ENCODE data around the gene CABP4. TPM values are rescaled to one million over a fixed set of nuclear protein-coding genes. Genes with fewer than 3 reads are reported as not detected.

Gene CABP4
- total RNA-seq, 1 experiment from 2014 or later: 4.1 TPM

DNA sequence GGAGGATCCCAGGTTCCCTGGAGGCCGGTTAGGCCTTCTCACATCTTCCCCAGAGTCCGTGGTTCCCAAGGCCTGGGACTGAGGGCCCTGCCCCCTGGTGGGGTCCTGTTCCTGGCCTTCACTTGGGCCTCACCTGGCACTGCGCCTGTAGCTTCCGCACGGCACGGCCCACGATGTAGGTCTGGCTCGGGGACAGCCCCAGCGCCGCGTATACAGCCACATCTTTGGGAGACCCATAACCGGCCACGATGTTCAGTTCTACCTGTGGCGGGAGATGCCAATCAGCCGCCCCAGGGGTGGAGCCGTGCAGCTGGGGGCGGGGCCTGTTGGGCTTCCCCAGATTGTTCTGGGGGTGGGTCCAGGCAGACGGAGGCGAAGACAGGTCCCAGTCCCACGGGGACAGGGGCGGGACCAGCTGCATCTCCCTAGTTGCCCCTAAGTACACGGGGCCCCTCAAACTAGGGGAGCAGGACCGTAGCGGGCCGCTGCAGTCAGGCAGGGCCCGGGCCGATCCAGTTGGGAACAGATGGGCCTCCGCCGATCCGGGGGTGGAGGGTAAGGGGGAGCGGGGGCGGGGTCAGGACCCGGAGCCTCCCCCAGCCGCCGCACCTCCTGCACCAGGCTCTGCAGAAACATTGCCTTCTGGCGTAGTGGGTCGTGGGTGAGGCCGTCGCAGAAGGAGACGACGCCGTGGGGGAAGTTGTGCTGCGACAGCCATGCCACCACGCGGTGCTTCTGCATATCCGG, 37.8 kb downstream of the CABP4 start:
- no peak for DNase-seq (ENCODE audit: extremely low read depth, low read depth)

DNA sequence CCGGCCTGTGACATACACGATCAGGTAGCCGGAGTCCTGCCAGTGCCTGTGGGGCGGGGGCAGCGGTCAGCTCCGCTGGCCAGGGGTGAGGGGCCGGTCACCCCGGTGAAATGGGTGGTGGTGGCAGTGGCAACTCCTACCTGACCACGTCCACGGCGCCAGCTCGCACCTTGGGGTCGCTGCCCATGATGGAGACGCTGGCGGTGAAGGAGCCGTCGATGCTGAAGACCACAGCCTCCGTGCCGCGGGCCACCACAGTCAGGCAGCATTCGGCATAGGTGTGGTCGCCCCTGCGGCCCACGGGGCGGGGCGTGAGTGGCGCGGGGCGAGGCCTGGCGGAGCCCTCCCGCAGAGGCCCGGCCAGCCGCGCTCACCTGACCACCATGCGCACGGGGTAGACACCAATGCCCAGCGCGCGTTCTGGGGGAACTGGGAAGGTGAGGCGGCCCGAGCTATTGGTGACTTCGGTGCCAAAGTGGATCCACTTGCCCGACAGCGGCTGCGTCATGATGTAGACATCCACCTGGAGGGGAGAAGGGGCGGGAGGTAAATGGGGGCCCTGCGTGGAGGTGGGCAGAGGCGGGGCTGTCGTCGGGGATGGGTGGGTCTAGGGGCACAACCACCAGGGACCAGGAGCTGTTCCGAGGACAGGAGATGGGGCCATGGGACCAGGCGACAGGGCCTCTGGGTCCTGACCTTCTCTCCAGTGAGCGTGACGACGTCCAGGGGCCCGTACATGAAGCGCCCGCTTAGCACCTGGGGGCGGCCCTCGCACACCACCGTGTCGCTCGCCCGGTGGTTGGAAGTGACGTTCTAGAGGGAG, 38.6 kb downstream of the CABP4 start:
- DNase-seq (ENCODE audit: extremely low read depth, low read depth): no peak

DNA sequence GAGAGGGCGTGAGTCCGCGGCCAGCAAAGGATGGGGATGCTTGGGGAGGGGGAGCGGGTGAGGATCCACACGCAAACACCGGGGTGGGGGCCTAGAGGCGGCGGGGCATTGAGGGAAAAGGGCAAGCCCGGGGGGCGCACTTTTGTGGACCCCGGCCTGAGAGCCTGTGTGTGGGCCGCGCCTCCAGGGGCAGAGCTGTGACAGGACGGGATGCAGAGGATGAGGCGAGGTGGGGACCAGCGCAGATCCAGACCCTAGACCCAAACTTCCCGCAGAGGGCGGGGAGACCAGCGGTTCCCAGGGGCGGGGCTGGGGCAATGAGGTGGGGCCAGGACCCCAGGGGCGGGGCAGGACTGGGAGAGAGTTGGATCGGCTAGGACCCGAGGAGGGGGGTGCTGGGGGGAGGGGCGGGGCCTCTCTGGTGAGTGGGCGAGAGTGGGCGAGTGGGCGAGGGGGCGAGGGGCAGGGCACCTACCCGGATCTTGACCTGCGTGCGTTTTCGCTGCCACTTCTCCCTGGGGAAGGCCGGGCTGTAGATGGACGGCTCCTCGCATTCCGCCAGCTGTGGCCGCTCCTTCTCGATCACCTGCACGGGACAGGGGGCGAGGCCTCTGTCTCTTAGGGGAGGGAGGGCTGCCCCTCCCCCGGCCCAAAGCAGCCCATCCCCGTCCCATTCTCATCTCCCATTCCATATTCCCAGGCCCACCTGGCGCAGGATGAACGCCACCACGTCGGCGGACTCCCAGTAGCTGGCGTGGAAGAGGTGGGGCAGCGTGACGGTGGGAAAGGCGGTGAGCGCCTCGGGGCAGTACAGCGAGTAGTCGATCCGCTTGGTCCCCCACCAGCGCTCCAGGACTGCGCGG, 39.4 kb downstream of the CABP4 start:
- no peak for DNase-seq (ENCODE audit: extremely low read depth, low read depth)

DNA sequence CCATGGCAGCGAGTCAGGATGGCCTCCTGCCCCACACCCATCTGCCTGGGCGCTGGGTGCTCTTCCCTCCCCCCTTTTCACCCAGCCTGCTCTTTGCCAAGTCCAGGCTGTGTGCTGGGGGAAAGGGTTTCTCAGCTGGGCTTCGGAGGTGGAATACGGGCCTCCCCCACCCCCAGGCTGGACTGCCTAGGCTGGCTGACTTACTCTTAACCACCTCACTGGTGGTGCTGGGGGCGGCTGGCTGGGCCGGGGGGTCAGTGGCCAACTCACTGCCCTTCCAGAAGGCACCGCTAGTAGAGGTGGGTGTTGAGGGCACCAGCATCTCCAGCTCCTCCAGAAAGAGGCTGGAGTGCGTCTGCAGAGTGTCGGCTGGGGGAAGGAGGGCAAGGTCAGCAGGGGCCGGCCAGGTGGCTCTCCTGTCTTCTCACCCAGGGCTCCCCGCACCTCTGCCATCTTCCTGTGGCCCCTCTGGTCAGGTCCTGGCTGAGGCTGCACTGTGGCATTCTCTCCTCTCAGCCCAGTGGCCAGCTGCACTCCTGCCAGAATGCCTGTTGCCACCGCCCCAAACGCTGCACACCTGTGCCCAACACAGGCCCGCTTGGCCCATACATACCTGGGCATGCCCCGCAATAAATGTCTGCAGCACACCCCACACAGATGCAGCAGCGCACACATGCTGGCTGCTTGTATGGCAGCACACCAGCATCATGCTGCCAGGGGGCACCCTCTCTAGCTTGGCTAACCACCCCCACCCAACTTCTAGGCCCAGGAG, 40.3 kb downstream of the CABP4 start:
- DNase-seq (ENCODE audit: extremely low read depth, low read depth): no peak

DNA sequence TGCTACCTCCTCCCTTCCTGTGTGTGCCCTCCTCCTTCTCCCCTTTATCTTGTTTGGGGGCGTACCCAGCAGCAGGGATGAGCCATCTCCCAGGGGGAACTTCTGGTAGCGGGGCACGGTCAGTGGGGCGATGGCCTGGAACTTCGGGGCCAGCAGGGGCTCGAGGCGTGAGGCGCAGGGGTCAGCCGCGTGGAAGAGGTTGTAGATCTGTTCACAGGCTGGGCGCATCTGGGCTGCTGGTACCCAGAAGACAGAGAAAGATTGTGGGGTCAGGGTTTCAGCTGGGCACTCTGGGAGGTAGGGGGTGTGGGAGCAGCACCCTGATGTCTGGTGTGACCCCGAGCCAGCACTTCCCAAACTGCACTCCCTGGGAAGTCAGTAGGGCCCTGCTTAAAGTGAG, 41.0 kb downstream of the CABP4 start:
- DNase-seq (ENCODE audit: extremely low read depth, low read depth): no peak

DNA sequence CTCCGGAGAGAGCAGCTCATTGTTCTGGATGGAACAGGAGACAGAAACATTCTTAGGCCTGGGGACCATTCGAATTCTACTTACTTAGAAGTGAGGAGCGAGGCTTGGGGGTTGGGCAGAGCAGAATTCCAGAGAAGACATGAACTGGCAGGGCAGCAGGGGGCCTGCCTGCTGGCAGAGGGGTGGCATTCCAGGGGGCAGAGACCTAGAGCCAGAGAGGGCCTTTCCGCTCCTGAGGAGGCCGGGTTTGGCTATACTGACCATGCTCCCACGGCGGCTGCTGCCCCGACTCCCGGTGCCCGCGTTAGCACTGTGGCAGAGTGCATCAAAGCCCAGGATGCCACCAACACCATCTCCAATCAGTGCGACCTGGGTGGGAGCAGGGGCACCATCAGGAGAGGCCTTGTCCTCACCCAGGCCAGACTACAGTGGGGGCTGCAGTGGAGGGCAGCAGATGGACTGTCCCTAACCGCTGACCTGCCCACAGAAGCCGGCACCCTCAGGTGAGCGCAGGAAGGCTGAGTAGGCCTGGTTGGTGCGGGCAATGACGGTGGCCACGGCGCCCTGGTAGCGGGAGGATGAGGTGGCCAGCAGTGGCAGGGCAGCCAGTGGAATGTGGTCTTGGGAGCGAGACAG, 42.6 kb downstream of the CABP4 start:
- DNase-seq (ENCODE audit: extremely low read depth, low read depth): no peak

DNA sequence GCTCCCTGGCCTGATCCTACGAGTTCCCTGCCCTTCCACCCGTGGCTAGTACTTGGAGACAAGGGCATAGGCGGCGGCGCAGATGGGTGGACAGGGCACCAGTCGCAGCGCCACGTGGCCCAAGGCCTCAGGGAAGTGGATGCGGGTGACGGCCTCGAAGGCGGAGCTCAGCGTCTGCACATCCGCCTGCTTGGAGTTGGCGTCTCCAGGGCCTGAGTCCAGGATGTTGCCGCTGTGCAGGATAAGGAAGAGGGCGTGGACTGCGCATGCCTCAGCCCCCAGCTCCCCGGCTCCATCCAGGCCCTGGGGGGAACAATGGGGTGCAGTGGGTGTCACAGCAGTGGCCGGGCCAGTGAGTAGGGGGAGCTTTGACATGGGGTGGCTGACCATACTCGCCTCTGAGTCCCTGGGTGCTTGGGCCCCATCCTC, 43.4 kb downstream of the CABP4 start:
- no peak for DNase-seq (ENCODE audit: extremely low read depth, low read depth)

DNA sequence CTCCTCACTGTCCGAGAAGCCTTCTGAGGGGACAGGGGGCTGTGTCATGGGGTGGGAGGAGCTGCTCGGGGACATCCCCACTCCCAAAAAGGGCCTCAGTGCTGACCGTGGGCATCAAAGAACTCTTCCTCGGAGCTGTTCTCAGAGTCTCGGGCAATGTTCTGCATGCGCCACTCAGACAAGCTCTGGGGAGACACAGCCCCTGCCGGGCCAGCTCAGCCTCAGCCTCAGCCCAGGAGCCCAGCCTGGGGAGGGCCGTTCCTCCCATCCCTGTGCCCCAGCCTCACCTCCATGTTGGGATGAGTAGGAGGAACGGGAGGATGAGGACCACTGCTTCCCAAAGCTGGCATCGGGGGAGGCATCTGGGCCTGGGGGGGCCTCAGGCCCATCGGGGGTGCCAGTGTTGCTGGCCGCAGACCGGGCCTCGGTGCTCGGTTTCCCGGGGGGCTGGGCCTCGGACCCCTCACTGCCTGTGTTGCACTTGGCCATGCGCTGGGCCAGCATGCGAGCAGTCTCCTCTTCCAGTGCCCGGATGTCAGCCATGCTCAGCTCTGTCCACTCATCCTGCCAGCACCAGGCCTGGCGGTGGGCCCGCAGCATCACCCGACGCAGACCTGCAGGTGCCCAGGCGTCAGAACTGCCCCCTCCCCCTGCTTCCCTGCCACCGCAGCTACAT, 44.8 kb downstream of the CABP4 start:
- DNase-seq (ENCODE audit: extremely low read depth, low read depth): no peak

DNA sequence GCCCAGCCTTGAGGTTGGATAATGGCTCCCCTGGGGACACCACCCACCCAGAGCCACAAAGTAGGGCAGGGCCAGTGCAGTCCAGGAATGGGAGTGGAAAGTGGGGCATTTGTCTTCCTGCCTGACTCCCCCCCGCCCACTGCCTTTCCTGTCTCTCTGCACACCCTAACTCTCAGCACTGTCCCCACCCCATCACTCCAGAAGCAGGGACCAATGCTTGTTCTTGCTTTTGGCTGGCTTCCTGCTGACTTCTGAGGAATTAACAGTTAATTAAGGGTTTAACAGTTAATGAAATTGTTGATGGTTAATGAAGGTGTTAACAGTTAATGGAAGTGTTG, 45.3 kb downstream of the CABP4 start:
- no peak for DNase-seq (ENCODE audit: extremely low read depth, low read depth)

DNA sequence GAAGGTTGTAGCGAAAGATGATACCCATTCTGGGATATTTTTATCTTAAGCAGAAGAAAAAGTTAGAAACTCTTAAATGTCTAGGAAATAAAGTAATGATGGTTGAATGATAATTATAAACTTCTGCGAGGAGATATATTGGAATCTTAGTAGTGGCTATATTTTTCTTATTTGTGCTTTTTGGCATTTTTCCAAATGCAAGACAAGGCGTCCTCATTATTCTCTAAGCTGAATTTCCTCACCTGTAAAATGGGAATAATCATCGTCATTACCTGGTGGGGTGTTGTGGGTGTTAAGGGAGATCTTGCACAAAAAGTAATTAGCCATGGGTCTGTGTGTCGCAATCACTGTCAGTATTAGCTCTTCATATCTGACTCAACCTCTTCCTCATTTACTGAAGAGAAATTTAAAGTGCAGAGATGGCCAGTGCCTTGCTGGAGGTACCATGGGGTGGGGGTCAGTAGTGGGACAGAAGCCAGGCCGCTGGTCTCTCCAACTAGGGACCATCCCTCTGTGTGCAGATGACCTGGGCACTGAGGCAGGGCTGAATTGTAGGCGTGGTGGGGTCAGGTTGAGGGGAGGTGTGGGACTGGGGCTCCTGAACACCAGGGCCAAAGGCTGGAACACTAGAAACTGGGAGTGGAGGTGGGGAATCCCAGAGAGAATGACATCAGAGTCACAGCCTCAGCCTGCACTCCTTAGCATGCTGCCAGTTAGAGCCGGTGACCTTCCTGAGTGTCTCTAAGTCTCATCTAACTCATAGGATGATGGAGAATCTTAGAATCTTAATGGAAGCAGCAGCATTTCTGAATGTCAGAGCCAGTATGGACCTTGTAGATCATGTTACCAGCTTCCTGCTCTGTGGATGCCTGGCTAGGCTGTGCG, 45.9 kb downstream of the CABP4 start:
- DNase-seq (ENCODE audit: extremely low read depth, low read depth): no peak

DNA sequence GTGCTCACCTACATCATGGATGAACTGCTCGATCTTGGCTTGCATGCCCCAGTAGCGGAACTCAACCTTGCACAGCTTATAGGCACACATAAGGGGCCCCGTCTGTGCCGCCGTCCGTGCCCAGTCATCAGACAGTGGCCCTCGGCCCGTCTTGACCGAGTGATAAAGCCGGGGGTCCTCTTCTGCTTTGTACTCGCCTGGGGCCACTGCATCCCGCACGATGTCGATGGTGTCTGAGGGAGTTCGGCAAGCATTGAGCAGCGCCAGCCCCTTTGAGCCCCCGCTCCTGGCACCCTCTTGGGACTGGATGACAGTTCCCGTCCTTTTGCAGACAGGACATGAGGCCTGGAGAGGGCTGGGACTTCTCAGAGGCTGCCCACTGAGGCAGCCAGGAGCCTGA, 46.7 kb downstream of the CABP4 start:
- no peak for DNase-seq (ENCODE audit: extremely low read depth, low read depth)

DNA sequence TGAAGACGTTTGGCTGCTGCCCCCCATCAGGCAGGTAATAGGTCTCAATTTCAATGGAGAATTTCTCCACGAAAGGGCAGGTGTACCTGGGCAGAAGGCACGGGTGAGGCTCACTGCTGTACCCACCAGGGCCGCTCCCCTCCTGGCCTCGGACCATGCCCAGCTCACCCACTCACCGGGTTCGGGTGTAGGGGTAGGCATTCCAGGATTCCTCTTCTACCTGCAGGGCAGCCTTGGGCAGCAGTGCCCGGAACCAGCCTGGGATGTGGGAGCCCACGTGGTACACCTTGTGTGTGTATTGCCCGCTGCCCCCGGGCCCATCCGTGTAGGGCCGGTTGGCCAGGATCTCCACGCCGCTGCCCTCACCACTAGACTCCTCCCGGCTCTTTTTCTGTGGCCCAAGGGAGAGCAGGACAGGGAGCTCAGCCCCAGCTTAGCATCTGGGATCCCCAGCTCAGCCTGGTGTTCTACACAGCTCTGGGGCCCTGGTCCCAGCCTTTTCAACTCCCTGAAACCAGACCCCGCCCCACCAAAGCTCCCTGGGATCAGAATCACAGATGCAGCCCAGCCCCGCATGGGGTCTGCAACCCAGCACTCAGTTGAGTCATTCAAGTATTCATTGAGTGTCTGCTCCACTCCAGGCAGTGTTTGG, 47.3 kb downstream of the CABP4 start:
- DNase-seq (ENCODE audit: extremely low read depth, low read depth): no peak

DNA sequence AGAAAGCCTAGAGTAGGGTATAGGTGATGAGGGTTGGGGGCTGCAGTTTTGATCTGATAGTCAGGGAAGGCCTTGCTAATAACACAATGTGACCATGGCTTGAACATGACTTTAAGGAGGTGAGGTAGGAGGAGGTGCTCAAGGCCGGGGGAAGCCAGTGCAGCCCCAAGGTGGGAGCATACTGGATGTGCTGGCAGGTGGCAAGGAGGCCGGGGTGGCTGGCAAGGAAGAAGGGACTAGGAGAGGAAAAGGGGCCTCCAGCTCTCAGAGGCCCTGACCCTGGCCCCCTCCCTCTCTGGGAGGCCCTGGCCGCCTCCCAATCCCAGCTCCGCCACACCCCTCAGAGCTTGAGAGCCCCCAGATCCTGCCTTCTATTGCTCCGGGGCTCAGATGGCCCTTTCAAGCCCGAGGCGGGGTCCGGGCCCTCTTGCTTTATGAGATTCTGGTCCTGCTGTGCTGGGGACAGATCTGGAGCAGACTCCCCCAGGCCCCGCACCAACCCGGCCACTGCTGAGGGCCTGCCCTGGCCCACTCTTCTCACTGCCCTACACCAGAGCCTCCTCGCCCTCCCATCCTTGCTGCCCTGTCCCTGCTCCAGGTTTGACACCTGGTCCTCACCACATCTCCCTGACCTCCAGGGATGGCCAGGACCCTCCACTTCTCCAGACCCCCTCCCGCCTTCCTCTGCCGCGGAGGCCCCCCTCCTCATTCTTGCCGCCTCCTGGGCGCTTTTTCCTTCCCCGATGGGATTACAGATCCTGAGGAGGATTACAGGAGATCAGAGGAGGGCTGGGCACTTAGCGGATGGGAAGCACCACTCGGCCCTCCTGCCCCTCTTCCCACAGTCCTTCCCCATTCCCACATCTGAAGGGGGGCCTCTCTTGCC, 48.2 kb downstream of the CABP4 start:
- DNase-seq (ENCODE audit: extremely low read depth, low read depth): no peak

DNA sequence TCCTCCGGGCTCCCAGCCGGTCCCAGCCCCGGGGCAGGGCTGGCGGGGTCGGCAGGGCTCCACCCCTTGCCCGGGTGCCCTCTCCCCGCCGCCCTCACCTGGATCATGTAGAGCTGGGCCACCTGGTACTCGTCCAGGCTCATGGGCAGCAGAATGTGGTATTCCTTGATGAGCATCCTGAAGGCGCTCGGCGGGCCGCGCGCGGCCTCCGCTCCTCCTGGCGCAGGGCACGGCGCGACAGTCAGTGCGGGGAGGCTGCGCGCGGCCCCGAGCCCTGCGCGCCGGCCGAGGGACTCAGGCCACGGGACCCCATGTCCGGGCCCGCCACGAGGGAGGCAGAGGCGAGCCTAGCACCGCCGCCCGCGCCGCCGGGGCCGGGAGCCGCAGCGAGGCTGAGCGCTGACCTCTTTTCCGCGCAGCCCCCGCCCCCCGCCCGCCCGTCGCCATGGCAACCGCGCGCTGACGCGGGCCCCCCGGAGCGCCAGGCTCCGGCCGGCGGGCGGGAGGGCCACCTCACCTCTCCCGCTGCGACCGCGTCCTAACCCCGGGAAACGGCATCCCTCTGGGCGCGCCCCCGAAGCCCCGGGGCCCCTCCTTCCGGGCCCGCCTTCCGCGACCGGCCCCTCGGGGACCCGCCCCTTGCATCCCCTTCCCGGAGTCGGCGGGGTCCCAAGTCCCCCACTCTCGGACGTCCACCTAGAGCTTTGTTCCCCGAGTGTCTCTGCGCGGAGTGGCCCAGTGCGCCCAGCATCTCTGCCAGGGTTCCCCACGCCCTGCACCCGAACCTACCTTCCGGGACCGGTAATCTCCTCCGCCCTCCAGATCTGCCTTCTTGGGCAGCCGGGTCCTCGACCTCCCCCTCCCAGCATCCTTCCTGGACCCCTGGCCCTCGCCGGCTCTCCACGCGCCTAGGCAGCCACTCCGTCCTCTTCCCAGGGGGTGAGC, 49.1 kb downstream of the CABP4 start:
- DNase-seq (ENCODE audit: extremely low read depth, low read depth): peak; percentile 15

DNA sequence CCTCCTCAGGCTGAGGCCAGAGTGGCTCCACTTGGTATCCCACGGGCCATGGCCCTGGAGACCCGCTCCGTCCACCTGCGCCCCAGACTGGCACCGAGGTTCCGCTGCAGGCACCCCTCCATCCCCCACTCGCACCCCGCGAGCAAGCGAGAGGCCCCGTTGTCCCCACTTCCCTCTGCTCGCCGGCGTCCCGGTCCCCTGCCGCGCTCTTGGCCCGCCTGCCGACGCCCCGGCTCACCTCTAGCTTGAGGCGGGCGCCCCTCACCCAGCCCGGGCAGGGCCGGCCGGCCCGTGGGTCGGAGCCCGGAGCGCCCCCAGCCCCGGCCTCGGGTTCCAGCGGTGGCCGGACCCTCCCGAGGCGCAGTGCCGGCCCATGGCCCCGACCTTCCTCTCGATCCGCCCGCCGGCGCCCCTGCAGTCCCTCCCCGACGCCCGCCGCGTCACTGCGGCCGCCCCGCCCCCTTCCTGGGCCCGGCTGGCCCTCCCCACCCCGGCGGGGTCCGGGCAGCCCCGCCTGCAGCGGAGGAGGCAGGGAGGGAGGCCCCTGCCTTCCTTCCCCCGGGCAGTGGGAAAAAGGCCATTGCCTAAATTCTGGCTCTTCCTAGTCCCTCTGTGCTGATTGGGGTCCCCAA, 49.9 kb downstream of the CABP4 start, which contains the start of gene PITPNM1:
Gene PITPNM1, minus strand, starts transcription at position 414 of the 632 bp plus-strand sequence. CDS start 1,183 bp downstream, outside the sequence.
- peak; percentile 45 for DNase-seq (ENCODE audit: extremely low read depth, low read depth)

Data from NCI-H460 (cell line).